GM10266 (cell line): ENCODE results near the gene CCNYL1.
A peak's percentile ranks its signal among the peaks of the same experiment; 100 is the strongest.

Source experiments
- DNase-seq: peaks from one replicate; pipeline ENCODE4 v3.0.0; 2012; ENCODE audit errors: extremely low spot score
- TF ChIP-seq, protein P1 (sequence below): IDR thresholded peaks from 2 replicates; pipeline ENCODE4 v1.5.1; 2012; ENCODE audit warnings: mild to moderate bottlenecking, low read depth; ENCODE audit not compliant: control insufficient read depth, insufficient read depth; ENCODE audit errors: missing control alignments

The CCNYL1 gene

DNA sequence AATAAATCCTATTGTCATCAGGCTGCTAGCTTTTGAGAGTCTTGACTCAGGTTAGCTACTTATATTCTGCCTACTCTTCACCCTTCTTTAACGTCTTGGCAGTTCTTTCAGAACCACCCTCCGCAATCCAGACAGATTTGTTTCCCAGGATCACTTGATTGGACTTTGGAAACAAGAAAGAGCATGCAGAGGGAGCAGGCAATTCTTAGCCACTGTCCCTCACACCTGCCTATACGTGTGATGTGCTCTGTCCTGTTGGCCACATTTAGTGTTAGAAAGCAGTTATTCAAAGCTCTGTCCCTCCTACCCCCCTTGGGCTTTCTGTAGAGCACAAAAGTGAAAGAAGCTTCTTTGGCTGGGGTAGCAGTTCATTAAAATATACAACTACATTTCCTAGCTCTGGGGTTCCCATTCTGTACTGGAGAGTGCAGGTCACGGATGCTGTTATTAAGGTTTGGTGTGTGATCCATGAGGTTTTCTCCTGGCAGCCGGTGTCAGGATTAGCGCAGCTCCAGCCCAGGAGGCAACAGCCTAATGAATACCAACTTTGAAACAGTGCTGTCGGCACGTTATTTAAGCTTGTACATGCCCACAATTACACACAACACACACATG is 52.0 kb downstream of the CCNYL1 start:
- DNase-seq, result no peak
- TF ChIP-seq, protein P1, sequence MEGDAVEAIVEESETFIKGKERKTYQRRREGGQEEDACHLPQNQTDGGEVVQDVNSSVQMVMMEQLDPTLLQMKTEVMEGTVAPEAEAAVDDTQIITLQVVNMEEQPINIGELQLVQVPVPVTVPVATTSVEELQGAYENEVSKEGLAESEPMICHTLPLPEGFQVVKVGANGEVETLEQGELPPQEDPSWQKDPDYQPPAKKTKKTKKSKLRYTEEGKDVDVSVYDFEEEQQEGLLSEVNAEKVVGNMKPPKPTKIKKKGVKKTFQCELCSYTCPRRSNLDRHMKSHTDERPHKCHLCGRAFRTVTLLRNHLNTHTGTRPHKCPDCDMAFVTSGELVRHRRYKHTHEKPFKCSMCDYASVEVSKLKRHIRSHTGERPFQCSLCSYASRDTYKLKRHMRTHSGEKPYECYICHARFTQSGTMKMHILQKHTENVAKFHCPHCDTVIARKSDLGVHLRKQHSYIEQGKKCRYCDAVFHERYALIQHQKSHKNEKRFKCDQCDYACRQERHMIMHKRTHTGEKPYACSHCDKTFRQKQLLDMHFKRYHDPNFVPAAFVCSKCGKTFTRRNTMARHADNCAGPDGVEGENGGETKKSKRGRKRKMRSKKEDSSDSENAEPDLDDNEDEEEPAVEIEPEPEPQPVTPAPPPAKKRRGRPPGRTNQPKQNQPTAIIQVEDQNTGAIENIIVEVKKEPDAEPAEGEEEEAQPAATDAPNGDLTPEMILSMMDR, result no peak

DNA sequence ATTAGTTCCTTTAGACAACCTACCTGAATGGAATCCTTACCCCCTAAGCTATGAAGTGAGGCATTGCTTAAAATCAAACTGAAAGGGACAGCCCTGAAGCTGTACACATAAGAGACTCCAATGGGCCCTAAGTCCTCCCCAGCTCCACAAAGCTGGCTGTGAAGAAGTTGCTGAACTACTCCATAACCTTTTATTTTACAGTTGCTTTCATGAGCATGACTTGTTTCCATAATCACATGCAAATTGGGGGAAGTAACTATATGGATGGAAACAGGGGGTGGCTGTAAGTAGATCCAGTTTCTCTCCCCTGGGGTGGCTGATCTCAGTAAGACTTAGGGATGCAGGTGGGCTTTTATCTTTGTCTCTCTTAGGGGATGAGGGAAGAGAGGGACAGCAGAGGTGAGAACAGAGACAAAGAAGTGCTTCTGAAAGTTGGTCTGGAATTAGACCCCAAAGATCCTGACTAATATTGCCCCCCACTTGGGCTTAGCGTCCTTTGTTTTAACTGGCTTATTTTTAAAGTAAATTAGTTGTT is 52.7 kb downstream of the CCNYL1 start:
- TF ChIP-seq, protein P1, result no peak
- no peak for DNase-seq

DNA sequence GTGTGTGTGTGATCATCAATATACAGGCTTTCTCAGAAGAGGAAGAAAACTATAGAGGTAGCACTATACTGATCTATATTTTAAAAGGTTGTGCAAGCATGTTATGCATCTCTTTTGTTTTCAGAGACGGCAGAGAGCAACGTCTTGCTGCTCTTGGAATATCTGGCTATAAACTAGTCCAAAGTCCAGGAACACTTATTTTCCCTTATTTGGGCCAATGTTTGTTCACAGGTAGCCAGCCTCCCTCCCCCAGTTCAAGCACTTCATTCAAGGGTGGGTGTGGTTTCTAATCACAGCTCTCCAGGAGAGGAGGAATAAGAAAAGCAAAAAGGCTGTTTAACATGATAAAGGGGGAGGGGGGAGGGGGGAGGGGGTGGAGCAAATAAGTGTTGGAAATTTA is 54.1 kb downstream of the CCNYL1 start:
- TF ChIP-seq, protein P1, result no peak
- DNase-seq, result no peak

DNA sequence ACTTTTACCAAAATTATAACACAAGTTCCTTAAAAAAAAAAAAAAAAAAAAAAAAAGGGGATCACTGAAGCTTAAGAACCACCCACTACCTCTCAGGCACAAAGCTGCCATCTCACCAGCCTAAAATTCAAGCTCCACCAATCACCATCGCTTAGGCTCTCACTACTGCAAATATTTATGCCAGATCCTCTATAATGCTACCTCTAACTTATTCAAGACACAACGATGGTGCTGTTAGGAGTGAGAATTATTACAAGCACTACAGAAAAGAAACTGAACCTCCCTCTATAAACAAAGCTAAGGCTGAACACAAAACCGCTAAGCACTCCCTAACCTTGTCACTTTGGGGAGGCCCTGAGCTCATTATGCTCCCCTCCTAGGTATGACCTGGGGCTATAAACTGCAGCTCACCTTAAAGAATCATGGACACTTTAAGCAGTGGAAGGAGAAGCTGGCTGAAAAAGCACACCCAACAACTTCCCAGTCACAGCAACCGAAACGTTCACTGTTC is 54.7 kb downstream of the CCNYL1 start:
- no peak for DNase-seq
- TF ChIP-seq, protein P1, result no peak

DNA sequence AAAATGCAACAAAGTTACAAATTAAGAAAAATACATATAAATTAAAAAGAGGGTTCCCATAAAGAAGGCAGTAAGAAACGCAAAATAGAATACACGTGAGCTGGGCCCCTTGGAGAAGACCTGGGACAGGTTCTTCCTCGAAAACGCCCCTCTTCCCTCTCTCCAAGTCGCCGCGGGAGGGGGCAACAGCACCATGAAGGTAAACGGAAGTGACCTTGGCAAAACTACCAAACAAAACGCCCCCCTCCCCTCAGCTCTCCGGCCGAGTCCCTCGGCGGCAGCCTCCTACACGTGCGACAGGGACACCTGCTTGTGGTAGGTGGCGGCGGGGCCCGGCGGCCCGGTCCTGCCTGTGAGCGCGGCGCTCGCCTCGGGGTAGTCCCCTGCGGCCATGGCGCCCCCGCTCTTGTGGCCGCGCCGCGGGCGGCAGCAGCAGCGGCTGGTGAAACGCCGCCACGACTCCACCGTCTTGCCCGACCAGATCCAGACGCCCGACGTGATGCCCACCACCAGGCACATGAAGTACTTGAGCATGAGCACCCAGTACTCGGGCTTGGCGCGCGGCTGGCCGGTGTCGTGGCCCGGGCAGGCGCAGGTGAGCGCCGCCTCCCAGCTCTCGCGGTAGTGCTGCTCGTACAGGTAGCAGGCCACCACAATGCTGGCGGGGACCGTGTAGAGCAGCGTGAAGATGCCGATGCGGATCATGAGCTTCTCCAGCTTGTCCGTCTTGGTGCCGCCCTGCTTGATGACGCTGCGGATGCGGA is 55.4 kb downstream of the CCNYL1 start:
- DNase-seq, result peak; percentile 55

DNA sequence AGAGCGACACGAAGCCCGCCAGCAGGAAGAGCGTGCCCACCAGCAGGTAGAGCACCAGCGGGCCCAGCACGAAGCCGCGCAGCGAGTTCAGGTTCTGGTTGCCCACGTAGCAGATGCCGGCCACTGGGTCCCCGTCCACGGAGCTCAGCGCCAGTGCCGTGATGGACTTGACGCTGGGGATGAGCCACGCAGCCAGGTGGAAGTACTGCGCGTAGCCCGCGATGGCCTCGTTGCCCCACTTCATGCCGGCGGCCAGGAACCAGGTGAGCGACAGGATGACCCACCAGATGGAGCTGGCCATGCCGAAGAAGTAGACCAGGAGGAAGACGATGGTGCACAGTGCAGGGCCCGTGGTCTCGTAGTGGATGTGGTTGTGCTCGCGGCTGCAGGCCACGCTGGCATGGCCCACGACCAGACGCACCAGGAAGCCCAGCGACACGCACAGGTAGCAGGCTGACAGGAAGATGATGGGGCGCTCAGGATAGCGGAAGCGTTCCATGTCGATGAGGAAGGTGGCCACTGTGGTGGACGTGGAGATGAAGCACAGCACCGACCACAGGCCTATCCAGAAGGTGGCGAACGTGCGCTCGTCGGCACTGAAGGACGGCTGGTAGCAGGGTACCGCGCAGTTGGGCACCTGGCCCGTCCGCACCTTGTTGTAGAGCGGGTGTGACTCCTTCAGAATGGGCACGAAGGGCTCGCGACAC is 56.2 kb downstream of the CCNYL1 start:
- peak; percentile 36 for DNase-seq
- TF ChIP-seq, protein P1, result peak; percentile 35

More for the DNA sequence above, 55.4 kb downstream of the CCNYL1 start:
- TF ChIP-seq, protein P1, result peak; percentile 1
